HG03108 (cell line): ENCODE measurements around the gene MINAR1.
"Not testable (repeated sequence)": the region's sequence is repeated elsewhere in the genome, so short reads cannot be mapped to it uniquely, and the experiment has no call there.

Experiments used
- ATAC-seq: cut with Tn5 transposase; IDR thresholded peaks from one replicate; pipeline ENCODE4 v1.9.1; 2021; ENCODE audit warnings: moderate library complexity; ENCODE audit not compliant: unreplicated experiment

The MINAR1 gene

DNA sequence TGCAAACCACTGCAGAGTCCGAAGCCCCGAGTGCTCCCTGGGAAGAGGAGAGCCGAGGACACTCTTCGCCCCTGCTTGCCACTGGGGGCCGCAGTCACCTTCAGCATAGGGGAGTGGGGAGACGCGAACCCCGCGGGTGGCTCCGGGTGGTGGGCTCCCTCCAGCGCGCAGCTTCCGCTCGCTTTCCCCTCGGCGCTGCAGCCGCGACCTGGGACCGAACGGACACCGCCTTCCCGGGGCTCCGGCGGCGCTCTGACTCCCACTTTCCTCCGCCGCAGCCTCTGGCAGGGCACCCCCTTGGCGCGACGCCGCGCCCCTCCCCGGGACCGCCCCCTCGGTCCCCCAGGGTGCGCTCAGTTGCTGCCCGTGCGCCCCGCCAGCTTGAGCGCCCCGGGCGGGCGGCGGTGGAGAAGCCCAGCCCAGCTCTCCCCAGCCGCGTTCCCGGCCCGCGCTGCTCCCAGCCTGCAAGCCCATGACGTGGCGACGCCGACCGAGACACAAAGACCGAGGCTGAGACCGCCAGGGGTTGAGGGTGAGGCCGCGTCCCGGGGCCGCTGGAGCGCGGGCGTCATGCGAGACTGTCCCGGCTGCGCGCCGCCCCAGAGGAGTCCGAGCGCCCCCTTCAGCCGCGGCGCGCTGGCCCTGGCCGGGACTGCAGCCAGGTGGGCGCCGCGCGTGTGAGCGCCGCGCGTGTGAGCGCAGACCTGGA, at the start of gene MINAR1:
MINAR1 (plus strand) TSS at position 701 of the 709 bp plus-strand sequence. CDS start 23,812 bp downstream, outside the sequence.
- no peak for ATAC-seq

- no peak for ATAC-seq
Measured at GRCh38 chr15:79394231-79394630, 37.9 kb upstream of the MINAR1 start.

DNA sequence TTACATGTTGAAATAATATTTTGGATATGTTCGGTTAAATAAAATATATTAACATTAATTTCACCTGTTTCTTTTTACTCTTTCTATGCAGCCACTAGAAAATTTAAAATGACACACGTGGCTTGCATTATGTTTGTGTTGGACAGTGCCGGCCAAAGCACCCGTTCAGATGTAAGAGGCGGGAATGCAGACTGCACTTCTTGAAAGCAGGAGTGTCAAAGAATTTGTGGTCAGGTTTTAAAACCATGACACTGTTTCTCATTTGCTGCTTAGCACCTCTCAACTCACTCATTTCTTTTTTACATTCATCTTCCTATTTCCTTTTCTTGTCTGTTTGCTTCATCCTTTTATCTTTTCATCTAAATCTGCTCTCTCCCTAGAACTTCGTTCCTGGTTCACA, 35.3 kb upstream of the MINAR1 start:
- no peak for ATAC-seq

GRCh38 chr15:79397269-79397910, 34.7 kb upstream of the MINAR1 start:
- ATAC-seq = no peak

GRCh38 chr15:79399606-79400005, 32.5 kb upstream of the MINAR1 start:
- no peak for ATAC-seq

- no peak for ATAC-seq
Measured at GRCh38 chr15:79400650-79401049, 31.5 kb upstream of the MINAR1 start.

- ATAC-seq = no peak
Measured at GRCh38 chr15:79401301-79401700, 30.8 kb upstream of the MINAR1 start.

DNA sequence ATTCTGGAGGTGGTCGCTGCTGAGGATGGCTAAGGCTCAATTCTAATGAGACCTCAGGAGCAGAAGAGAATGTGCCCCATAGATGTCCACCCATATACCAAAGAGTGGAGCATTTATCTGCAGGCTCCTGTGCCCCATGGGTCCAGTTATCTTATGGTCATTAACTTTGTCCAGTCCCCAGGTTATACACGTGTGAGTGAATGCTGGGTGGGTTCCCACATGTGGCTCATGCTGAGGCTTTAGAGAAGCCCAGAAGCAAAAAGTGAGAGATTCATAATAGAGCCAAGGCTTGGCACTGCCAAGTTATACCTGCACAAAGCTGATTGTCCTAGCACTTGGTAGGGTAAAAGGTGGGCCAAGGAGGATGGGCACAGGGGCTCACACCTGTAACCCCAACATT, 30.0 kb upstream of the MINAR1 start:
- no peak for ATAC-seq

GRCh38 chr15:79403501-79403900, 28.6 kb upstream of the MINAR1 start:
- ATAC-seq = no peak

- ATAC-seq = no peak
Measured at GRCh38 chr15:79406210-79406609, 25.9 kb upstream of the MINAR1 start.

- no peak for ATAC-seq
Measured at GRCh38 chr15:79408041-79408440, 24.1 kb upstream of the MINAR1 start.

- ATAC-seq = no peak
Measured at GRCh38 chr15:79410237-79410636, 21.9 kb upstream of the MINAR1 start.

DNA sequence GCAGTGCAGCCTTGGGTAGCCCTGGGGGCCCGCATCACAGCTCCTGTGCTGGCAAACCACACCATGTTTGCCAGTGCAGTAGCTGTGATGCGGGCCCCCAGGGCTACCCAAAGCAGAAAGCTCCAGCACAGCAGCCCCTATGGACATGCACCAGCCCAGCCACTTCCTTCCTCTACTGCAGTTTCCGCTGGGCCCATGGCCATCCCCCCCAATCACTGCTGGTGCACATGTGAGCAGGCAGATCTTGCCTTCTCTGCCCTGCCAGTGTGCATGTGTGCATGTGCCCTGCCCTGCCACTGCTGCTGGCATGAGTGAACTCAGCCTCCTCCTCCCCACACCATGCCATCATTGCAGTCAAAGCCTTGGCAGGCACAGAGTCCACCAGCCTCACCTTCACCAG, 20.1 kb upstream of the MINAR1 start:
- no peak for ATAC-seq

DNA sequence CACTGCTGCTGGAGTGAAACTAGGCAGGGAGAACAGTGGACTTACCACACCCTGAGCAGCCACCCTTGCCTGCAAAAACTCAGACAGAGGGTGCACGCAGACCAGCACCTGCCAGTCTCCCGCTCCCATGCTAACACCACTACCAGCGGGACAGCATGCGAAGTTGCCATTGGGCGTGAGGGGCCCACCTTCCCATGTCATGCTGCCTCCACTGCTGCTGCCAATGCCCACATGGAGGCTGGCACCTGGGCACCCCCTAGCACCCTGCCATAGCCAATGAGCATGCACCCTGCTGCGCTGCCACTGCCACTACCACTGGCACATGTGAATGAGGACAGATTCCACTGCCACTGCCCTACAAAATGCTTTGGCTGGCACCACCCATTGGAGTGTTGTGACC, 19.7 kb upstream of the MINAR1 start:
- no peak for ATAC-seq

DNA sequence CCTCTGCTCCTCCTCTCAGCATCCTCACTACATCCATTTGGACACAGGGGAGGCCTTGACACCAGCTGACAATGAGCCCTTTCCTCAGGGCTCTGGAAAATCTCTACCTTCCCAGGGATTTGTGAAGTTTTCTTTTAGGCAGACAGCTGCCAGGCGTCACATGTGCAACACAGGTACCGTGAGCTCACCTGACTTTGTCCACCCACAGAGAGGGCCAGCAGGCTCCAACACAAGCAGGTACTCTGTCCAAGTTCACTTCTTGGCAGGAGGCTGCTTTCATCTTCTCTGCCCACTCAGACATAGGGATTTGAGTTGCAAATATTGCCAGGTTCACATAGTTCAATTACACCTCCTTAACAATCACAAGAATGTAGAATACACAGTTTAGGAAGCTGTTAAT, 15.3 kb upstream of the MINAR1 start:
- ATAC-seq = no peak

DNA sequence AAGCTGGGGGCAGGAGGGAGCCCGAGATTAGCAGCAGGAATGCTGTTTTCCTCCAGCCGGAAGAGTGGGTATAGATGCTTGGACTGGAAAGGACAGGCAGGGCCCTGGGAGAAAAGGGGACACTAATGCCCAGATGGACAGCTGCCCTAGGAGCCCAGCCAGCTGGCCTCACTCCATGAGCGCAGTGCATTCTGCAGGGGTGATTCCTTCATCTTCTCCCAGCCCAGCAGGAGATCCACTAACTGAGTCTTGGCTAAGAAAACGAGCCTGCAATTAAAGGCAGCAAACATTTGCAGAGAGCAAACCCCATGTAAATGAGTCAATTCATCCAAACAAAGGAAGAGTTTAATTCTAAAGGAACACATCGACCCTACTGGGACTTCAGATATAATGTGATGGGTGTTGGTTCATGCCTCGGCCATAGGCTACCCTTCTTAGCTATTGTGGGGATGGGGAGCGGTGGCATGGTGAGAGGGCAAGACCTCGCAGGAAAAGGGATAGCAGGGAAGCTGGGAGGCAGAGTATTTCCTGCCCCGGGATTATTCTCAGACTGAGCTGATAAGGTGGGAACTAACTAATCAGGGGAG, 13.3 kb upstream of the MINAR1 start:
- ATAC-seq = no peak

DNA sequence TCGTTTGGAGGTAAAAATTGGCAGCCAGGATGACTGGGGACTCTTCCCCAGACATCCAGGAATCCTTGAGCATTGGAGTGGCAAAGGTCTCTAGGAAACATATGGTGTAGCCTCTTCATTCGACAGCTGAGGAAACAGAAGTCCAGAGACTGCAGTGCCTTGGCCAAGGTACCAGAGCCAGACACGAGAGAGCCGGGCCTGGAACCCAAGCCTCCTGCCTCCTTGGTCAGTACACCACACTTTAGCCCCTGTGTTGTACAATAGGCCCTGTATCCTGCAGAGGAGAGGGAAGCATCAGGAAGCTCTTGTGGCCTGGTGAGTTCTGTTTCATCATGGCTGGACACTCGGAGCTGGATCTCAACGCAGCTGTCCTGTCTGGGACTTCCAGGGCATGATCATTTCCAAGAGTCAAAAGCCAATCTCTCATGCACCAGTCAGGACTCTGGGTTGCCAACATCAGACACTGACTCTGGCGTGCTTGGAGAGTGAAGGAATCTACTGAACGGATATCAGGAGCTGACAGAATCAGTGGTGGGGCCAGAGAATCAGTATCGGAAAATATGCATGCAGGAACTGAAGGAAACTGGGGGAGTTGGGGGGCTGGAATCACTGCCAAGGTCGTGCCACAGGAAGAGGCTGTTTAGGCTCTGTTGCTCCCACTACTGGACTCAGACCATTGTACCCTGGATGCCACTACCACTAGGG, 6.4 kb upstream of the MINAR1 start:
- ATAC-seq = no peak

DNA sequence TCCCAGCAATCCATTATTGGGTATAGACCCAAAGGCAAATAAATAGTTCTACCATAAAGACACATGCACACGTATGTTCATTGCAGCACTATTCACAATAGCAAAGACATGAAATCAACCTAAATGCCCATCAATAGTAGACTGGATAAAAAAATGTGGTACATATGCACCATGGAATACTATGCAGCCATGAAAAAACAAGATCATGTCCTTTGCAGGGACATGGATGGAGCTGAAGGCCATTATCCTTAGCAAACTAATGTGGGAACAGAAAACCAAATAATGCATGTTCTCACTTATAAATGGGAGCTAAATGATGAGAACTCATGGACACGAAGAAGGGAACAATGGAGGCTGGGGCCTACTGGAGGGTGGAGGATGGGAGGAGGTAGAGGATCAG, 5.2 kb upstream of the MINAR1 start:
- not testable (repeated sequence) for ATAC-seq

- ATAC-seq = no peak
Measured at GRCh38 chr15:79427781-79428598, 4.1 kb upstream of the MINAR1 start.

GRCh38 chr15:79430901-79431635, 1.1 kb upstream of the MINAR1 start:
- no peak for ATAC-seq
